Endothelial cell of umbilical vein (primary cell): Measurements from ENCODE around the gene STK24. TPM values are rescaled to one million over a fixed set of nuclear protein-coding genes. Genes with fewer than 3 reads are reported as not detected.

Source experiments
- BruUV-seq: library from RNA; stranded (reverse); fragments of 400-500 nt; replicated peaks from 2 replicates; lab custom pipeline; 2021; lab: Mats Ljungman, UMichigan
- CTCF ChIA-PET: fragments of 300-600, 350-600 bp; sonication (Branson Sonifier 250); formaldehyde crosslinking; loops from one replicate; lab custom pipeline; 2021; ENCODE audit warnings: antibody characterized with exemption, inconsistent platforms; lab: Charles Lee
- POLR2A ChIA-PET: fragments of 300-600, 350-600 bp; sonication (Branson Sonifier 250); formaldehyde crosslinking; loops from one replicate; lab custom pipeline; 2021; ENCODE audit warnings: antibody characterized with exemption, inconsistent platforms; lab: Charles Lee
- DNase-seq: peaks from one replicate; pipeline ENCODE4 v3.0.0-alpha.2; 2011; ENCODE audit warnings: low read depth, low spot score
- FAIRE-seq: peaks from 2 replicates; lab custom pipeline; 2011; peaks lifted over from hg19 to GRCh38; lab: Jason Lieb, UNC
- H2AFZ ChIP-seq: 2 replicates; pipeline ENCODE4 v1.6.0; 2012; ENCODE audit warnings: low read depth, low read length, control low read depth, inconsistent platforms
- H3K27ac ChIP-seq: 2 replicates; pipeline ENCODE4 v1.5.1; 2011; ENCODE audit warnings: low read depth, mild to moderate bottlenecking, control low read depth, low read length, moderate library complexity; ENCODE audit not compliant: insufficient read depth
- H3K27me3 ChIP-seq, 2 experiments: 2 replicates each; pipeline versions ENCODE4 v1.6.0 to v1.6.1; 2011; ENCODE audit warnings: low read length in 2 of 2, mixed read lengths in 1 of 2; ENCODE audit not compliant: control insufficient read depth in 2 of 2, insufficient read depth in 2 of 2
- H3K36me3 ChIP-seq, 2 experiments: 2 replicates in 1 of 2; 3 replicates in 1 of 2; pipeline ENCODE4 v1.5.1; 2011; ENCODE audit warnings: low read length in 2 of 2, mild to moderate bottlenecking in 1 of 2, moderate library complexity in 1 of 2; ENCODE audit not compliant: control insufficient read depth in 2 of 2, insufficient read depth in 2 of 2; ENCODE audit errors: extremely low read depth in 1 of 2
- H3K4me1 ChIP-seq: 3 replicates; pipeline ENCODE4 v1.5.1; 2011; ENCODE audit warnings: mild to moderate bottlenecking, low read length; ENCODE audit not compliant: control insufficient read depth, insufficient read depth; ENCODE audit errors: extremely low read depth
- H3K4me2 ChIP-seq: 2 replicates; pipeline ENCODE4 v1.6.1; 2011; ENCODE audit warnings: low read length, control low read depth, mixed read lengths; ENCODE audit not compliant: insufficient read depth
- H3K4me3 ChIP-seq, 3 experiments: fragments of 200-600 bp in 1 of 3; sonication (generic), shearing (Covaris generic) in 1 of 3; replicated peaks in 1 of 3; 2 replicates each; pipeline ENCODE4 v1.5.1; 2011 to 2016; ENCODE audit warnings: control low read depth in 3 of 3, low read length in 3 of 3, mild to moderate bottlenecking in 2 of 3, inconsistent platforms in 1 of 3, low read depth in 1 of 3, moderate library complexity in 1 of 3; ENCODE audit not compliant: insufficient read depth in 1 of 3
- H3K79me2 ChIP-seq: 2 replicates; pipeline ENCODE4 v1.6.0; 2012; ENCODE audit warnings: low read length, inconsistent platforms; ENCODE audit not compliant: control insufficient read depth, insufficient read depth
- H3K9ac ChIP-seq: replicated peaks from 2 replicates; pipeline ENCODE3; 2011; ENCODE audit warnings: low read length, control low read depth; ENCODE audit not compliant: insufficient read depth; ENCODE audit errors: extremely low read depth
- H3K9me1 ChIP-seq: replicated peaks from 3 replicates; pipeline ENCODE4 v1.6.0; 2011; ENCODE audit warnings: mild to moderate bottlenecking, low read length; ENCODE audit not compliant: control insufficient read depth, insufficient read depth; ENCODE audit errors: extremely low read depth
- H3K9me3 ChIP-seq: replicated peaks from 2 replicates; pipeline ENCODE4 v1.5.1; 2012; ENCODE audit warnings: low read length, inconsistent platforms; ENCODE audit not compliant: control insufficient read depth, insufficient read depth
- H4K20me1 ChIP-seq: replicated peaks from 2 replicates; pipeline ENCODE3; 2011; ENCODE audit warnings: mild to moderate bottlenecking, low read length; ENCODE audit not compliant: control insufficient read depth, insufficient read depth; ENCODE audit errors: extremely low read depth
- CTCF ChIP-seq, 2 donors: IDR thresholded peaks; 1 replicate in 1 of 2; 2 replicates in 1 of 2; pipeline ENCODE4 v1.5.1; 2011; ENCODE audit warnings: low read length in 2 of 2, mild to moderate bottlenecking in 2 of 2, moderate library complexity in 2 of 2, control low read depth in 1 of 2, inconsistent platforms in 1 of 2, low read depth in 1 of 2; ENCODE audit not compliant: insufficient read depth in 1 of 2; ENCODE audit errors: extremely low read depth in 1 of 2
- EZH2 ChIP-seq: IDR thresholded peaks from 2 replicates; pipeline ENCODE4 v1.6.1; 2012; ENCODE audit warnings: borderline replicate concordance, low read depth, mild to moderate bottlenecking, moderate library complexity, low read length, inconsistent platforms; ENCODE audit not compliant: severe bottlenecking
- FOS ChIP-seq: IDR thresholded peaks from 2 replicates; pipeline ENCODE4 v1.6.1; 2011; ENCODE audit warnings: mild to moderate bottlenecking, low read length, moderate library complexity, borderline replicate concordance; ENCODE audit not compliant: insufficient read depth
- GATA2 ChIP-seq: IDR thresholded peaks from 2 replicates; pipeline ENCODE4 v1.7.0; 2011; ENCODE audit warnings: low read depth, mild to moderate bottlenecking, moderate library complexity, mixed read lengths, low read length; ENCODE audit not compliant: insufficient read length, insufficient read depth
- JUN ChIP-seq: IDR thresholded peaks from 2 replicates; pipeline ENCODE4 v1.6.1; 2011; ENCODE audit warnings: borderline replicate concordance, low read depth; ENCODE audit not compliant: insufficient read length, insufficient read depth
- MYC ChIP-seq: IDR thresholded peaks from one replicate; pipeline ENCODE4 v1.6.1; 2011; ENCODE audit warnings: mild to moderate bottlenecking, low read depth, low read length
- POLR2A ChIP-seq: IDR thresholded peaks from 2 replicates; pipeline ENCODE4 v1.6.1; 2012; ENCODE audit warnings: low read depth, mild to moderate bottlenecking, control low read depth, low read length
- POLR2AphosphoS5 ChIP-seq: IDR thresholded peaks from 2 replicates; pipeline ENCODE4 v1.6.1; 2012; ENCODE audit warnings: low read depth, mild to moderate bottlenecking, control low read depth, low read length, moderate library complexity; ENCODE audit not compliant: insufficient read depth
- dilution Hi-C: fragments of 300-500 bp; cut with MboI; formaldehyde crosslinking; loops from one replicate; pipeline ENCODE4 v1.15.0; 2019; ENCODE audit warnings: low sequenced_read_pairs; ENCODE audit not compliant: extremely low pct_ligation_motif_present
- intact Hi-C: fragments of 100-400 bp; cut with micrococcal nuclease; formaldehyde crosslinking; loops from one replicate; pipeline ENCODE4 v1.10.0; 2022
- polyA plus RNA-seq, 4 experiments: library from polyadenylated mRNA; depleted of rRNA in 3 of 4; stranded (reverse) in 3 of 4; unstranded in 1 of 4; fragments of >200 nt; gene quantifications; 2 replicates each; pipeline versions ENCODE4 v1.2.1 to v1.2.3, GENCODE V29; 2011 to 2012; ENCODE audit warnings: missing spikeins in 1 of 4
- total RNA-seq: library from RNA; stranded (reverse); gene quantifications from 2 replicates; pipeline ENCODE4 v1.2.3, GENCODE V29; 2021
- TF ChIP-seq, protein P1 (sequence below): IDR thresholded peaks from 2 replicates; pipeline ENCODE4 v1.6.1; 2011; ENCODE audit not compliant: insufficient read depth, insufficient read length

The STK24 gene
- total and polyA plus RNA-seq, 2 donors (not counting 3 experiments of a cell fraction or from before 2014, with no cell fraction given): 43.3 to 100 TPM

- dilution Hi-C loops: loop anchor here (10.0 kb wide), 1 partner anchor 77 kb away; no protein-coding TSS in a partner anchor
- FAIRE-seq (no peak), DNase-seq (no peak)
- Histone ChIP-seq H3K4me1 (peaks cover 75% of the 10 kb centered on the region), H3K9me1 (no peaks in the 10 kb centered on the region), H3K9me3 (no peaks in the 10 kb centered on the region), H3K9ac (peak overlapping the region; percentile 52), H3K79me2 (peaks cover 81% of the 10 kb centered on the region), H3K27me3 (no peaks in the 10 kb centered on the region), H3K4me3 (no peak overlapping the region), H3K36me3 (peaks cover 4% of the 10 kb centered on the region in 2 experiments), H3K27ac (peak overlapping the region; percentile 95), H2AFZ (no peak overlapping the region), H4K20me1 (no peaks in the 10 kb centered on the region), H3K4me2 (peak overlapping the region; percentile 67)
- no TSS peak for BruUV-seq
- CTCF ChIA-PET: interaction anchor here (0.6 to 4.0 kb wide), 9 partner anchors 11 to 138 kb away, joined by 3 to 26 read pairs (median 4); no protein-coding TSS in a partner anchor
- TF ChIP-seq FOS (no peak), POLR2A (no peak), POLR2AphosphoS5 (no peak), GATA2 (no peak)
- TF ChIP-seq, protein P1, sequence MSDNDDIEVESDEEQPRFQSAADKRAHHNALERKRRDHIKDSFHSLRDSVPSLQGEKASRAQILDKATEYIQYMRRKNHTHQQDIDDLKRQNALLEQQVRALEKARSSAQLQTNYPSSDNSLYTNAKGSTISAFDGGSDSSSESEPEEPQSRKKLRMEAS: no peak
- POLR2A ChIA-PET: interaction anchor here (1.3 to 2.1 kb wide), 2 partner anchors 24 to 67 kb away, joined by 3 to 6 read pairs; no protein-coding TSS in a partner anchor
- intact Hi-C loops: no loop called here
Measured at GRCh38 chr13:98508280-98508679, 68.6 kb downstream of the STK24 start.

DNA sequence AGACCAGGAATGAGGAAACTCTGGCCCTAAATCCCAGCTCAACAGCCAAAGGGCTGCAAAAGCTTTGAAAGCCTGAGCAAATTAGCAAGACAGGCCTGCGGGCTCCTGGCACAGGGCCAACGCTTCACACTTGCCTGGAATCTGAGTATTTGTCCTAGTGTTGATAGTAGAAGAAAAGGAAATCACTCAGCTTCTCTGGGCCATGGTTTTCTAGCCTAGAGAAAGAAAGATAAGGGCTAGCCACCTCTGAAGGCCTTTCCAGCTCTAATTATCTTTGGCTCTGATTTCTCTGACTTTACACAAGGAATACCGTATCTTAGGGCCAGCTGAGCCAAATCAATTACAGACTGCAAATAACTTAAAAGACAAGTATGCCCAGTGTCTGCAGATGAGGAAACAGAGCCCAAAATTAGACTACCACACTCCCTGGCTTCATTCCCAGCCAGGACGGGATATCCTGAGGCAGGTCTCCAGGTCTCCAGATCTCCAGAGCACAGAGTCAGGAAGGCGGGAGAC lies 69.6 kb downstream of the STK24 start:
- no peak overlapping the region for H2AFZ ChIP-seq
- BruUV-seq: no TSS peak
- peak; percentile 67 for TF ChIP-seq GATA2
- peak; percentile 65 for TF ChIP-seq POLR2AphosphoS5
- no peak for TF ChIP-seq JUN
- TF ChIP-seq POLR2A: peak; percentile 53
- TF ChIP-seq CTCF (IDR thresholded peaks at IDR 0.05; ENCODE audit: extremely low read depth in 1 of 2, insufficient read depth in 1 of 2, low read depth in 1 of 2, low read length in 2 of 2): no peak
- no peak for TF ChIP-seq EZH2
- TF ChIP-seq, protein P1: no peak
- no peak for TF ChIP-seq MYC
- no peak for TF ChIP-seq FOS
- H3K9me1 ChIP-seq: no peaks in the 10 kb centered on the region
- DNase-seq (peak; percentile 97), FAIRE-seq (peak; percentile 95)
- H3K27me3 ChIP-seq: no peaks in the 10 kb centered on the region
- peaks cover 81% of the 10 kb centered on the region for H3K79me2 ChIP-seq
- H3K36me3 ChIP-seq: peaks cover 0 to 2% of the 10 kb centered on the region in 2 experiments
- H3K27ac ChIP-seq: peak overlapping the region; percentile 95
- ChIA-PET CTCF (interaction anchor here (0.7 to 4.0 kb wide), 12 partner anchors 11 to 146 kb away, joined by 3 to 26 read pairs (median 4); no protein-coding TSS in a partner anchor), POLR2A (interaction anchor here (0.7 to 1.6 kb wide), 3 partner anchors 16 to 31 kb away, joined by 3 to 5 read pairs (median 4); no protein-coding TSS in a partner anchor)
- H4K20me1 ChIP-seq: no peaks in the 10 kb centered on the region
- no peaks in the 10 kb centered on the region for H3K9me3 ChIP-seq
- peaks cover 78% of the 10 kb centered on the region for H3K4me1 ChIP-seq
- peak overlapping the region in 1 of 3 experiments; percentile 48 for H3K4me3 ChIP-seq
- intact Hi-C loops (loop anchor here (1.0 to 2.0 kb wide), 3 partner anchors 23 to 59 kb away; no protein-coding TSS in a partner anchor), dilution Hi-C loops (loop anchor here (10.0 kb wide), 1 partner anchor 77 kb away; no protein-coding TSS in a partner anchor)
- peak overlapping the region; percentile 52 for H3K9ac ChIP-seq
- peak overlapping the region; percentile 67 for H3K4me2 ChIP-seq
